Measurements from ENCODE around the gene CCT8.
A peak's percentile ranks its signal among the peaks of the same experiment; 100 is the strongest.

GRCh38 chr21:29102791-29103257 is 29.4 kb upstream of the CCT8 start:
- TF ChIP-seq CTCF (IDR thresholded peaks at IDR 0.05): no peak
- TF ChIP-seq POLR2AphosphoS5 (IDR thresholded peaks at IDR 0.05): peak in 1 of 4 donors; percentile 14

Data from sigmoid colon (tissue), 4 donors.